DLD1 (cell line): ENCODE measurements around the gene THUMPD2.

Experiments used
- in situ Hi-C: cut with HindIII; loops from 2 replicates; pipeline ENCODE4 v1.10.0; 2017; ENCODE audit warnings: low sequenced_read_pairs

THUMPD2 gene

DNA sequence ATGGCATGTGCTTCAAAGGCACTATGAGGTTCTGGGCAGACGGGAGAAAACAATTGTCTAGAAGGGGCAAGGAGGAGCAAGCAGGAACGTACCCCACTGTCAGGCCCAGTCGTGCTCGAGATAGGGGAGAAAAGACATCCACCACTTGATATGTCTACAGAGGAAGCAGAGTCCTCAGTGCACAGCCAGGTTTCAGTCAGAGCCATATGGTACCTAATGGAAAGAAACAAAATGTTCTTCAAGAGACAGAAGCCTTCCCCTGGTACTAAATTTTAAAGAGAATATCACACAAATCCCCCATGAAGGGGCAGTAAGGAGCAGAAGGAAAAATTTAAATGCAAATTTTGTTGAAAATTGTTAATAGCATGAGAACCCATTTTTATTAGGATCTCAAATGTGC is 21.9 kb downstream of the THUMPD2 start:
- in situ Hi-C loops: no loop called here

- in situ Hi-C loops: no loop called here
Measured at GRCh38 chr2:39755466-39755865, 23.6 kb downstream of the THUMPD2 start.

DNA sequence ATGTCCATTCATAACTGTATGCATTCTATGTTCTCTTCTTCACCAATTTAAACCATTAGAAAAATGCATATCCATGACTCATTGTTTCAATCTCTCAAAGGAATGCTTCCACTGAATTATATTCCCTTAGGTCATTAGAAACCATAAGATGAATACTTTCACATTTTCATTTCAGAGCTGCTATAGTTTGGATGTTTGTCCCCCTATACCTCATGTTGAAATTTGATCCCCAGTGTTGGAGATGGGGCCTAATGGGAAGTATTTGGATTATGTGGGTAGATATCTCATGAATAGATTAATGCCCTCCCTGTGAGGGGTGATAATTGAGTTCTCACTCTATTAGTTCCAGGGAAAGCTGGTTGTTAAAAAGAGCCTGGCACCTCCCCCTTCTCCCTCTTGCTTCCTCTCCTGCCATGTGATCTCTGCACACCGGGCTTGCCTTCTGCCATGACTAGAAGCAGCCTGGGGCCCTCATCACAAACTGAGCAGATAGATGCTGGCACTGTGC is 35.7 kb downstream of the THUMPD2 start:
- in situ Hi-C loops: loop anchor here (25.0 kb wide), 1 partner anchor 231 kb away; no protein-coding TSS in a partner anchor

DNA sequence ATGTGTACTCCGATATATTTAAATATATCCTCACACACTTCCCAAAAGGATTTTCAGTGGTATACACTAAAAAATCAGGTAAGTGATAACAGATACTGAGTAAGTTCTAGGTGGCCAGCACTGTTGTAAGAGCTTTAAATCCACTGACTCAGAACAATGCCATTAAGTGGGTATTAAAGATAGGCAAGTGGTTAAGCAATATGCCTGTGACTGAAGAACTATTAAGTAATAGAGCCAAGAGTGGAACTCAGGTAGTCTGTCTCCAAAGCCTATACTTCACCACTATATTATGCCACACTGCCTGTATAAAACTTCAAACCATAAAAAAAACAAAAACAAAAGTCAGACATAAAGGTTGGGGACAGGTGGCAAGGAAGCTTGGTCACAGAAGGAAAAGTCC is 37.2 kb downstream of the THUMPD2 start:
- in situ Hi-C loops: loop anchor here (25.0 kb wide), 1 partner anchor 230 kb away; no protein-coding TSS in a partner anchor

DNA sequence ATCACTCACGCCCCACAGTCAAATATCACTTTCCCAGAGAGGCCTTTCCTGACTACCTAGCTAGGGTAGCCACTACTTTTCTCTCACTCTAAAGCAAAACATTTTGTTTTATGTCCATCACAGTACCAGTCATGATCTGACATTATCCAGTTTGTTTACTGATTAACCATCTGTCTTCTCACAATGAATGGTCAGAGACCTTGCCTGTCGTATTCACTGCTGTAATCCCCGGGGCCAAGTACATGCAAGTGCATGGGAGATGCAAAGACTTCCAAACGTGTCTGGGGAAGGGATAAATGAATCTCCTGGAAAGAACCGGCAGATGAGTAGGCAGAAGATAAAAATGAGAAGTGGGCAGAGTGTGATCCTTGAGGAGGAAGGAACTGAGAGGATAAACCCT is 39.7 kb downstream of the THUMPD2 start:
- in situ Hi-C loops: loop anchor here (25.0 kb wide), 1 partner anchor 227 kb away; no protein-coding TSS in a partner anchor

DNA sequence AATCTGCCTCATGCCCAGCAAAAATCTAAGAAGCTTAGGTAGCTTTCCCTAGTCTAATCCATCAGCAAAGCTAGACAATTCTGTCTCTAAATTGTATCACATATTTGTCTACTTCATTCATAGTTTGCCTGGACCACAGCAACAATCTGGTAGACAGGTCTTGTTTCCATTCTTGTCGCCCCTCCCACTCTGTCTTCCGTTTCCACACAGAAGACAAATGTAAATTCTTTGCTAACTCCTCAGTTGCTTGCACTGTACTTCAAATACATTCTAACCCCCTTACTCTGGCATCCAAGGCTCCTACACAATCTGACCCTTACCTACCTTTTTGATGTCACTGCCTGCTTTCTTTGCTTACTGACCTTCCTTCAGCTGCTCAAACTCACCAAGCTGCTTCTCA is 40.1 kb downstream of the THUMPD2 start:
- in situ Hi-C loops: loop anchor here (25.0 kb wide), 1 partner anchor 227 kb away; no protein-coding TSS in a partner anchor

DNA sequence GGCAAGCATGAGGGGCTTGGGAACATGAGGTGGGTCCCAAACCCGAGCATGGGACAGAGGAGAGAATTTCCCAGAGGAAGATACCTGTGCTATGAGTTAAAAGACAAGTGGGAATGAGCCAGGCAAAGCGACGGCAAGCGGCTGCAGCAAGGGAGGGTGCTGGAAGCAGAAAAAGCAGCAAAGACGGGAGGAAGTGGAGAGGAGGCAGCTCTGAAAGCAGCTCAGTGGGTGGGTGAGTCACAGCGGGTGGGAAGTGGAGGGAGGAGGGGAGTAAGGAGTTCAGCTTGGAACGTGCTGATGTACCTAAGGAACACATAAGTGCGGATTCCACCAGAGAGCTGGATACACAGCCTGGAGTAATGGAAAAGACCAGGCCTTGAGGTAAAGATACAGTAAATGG is 41.4 kb downstream of the THUMPD2 start:
- in situ Hi-C loops: loop anchor here (25.0 kb wide), 1 partner anchor 225 kb away; no protein-coding TSS in a partner anchor

DNA sequence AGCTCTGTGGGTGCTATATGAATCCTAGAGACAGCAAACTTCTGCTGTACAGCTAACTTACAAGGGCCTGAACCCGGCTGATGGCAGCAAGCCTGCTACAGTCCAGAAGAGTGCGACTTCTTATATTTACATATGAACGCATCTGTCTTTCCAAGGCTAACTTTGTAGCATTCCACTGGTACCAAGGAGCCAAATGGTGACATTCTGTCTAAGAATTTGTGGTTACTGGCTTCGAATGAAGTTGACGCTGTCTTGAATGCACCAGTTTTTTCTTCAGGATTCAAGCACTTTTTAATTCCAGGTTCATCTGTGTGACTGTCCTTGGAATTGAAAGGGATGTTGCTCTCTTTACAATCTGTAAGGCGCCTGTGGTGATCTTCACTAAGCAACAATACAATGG is 42.4 kb downstream of the THUMPD2 start:
- in situ Hi-C loops: loop anchor here (25.0 kb wide), 1 partner anchor 224 kb away; no protein-coding TSS in a partner anchor

DNA sequence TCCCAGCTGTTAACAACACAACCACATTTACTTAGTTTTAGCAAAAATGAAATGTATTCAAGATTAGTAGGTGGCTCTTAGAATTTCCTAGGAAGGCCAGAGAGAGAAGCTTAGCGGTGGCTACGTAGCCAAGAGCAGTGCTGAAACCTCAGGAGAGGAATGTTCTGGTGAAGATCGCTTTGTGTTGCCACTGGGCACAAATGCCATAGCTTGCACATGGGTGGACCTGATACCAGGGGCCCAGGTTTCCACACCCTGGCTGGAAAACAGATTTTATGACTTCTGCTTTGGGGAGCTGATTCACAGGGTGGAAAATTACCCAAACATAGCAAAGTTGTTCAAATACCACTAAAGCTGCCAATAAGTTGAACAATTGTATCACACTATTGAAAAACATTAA is 43.4 kb downstream of the THUMPD2 start:
- in situ Hi-C loops: loop anchor here (25.0 kb wide), 1 partner anchor 223 kb away; no protein-coding TSS in a partner anchor

DNA sequence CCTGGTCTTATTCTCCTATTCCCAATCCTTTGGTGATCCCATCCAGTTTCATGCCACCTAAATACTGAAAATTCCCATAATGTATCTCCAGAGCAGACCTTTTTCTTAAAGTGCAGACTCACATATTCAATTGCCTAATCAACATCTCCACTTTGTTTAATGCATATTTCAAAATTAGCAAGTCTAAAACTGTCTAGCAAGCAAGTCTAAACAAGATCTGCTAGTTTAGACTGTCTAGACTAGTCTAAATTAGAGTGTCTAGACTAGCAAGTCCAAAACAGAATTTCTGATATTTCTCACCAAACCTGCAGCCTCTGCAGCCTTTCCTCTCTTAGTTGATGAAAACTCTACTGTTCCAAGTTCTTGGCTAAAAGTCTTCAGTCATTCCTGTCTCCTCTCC is 44.6 kb downstream of the THUMPD2 start:
- in situ Hi-C loops: loop anchor here (25.0 kb wide), 1 partner anchor 222 kb away; no protein-coding TSS in a partner anchor

GRCh38 chr2:39733070-39733674 is 45.9 kb downstream of the THUMPD2 start:
- in situ Hi-C loops: loop anchor here (25.0 kb wide), 1 partner anchor 221 kb away; no protein-coding TSS in a partner anchor

DNA sequence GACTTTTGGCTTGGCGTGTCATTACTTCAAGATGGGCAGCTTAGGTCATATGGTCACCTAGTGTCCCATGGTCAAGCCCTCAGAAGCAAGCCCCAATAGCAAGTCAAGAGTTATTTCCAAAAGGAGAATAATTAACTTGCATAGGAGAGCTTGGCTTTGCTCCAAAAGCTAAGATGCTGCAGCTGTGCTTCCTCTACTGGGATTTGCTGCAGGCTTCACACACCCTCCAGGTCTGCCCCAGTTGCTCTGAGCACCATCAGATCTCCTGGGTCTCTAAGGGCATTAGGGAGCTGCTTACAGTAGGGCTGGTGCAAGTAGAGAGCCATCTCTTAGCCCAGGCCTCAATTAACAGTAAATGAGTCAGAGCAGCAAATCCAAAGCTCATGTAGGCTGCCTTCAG is 46.6 kb downstream of the THUMPD2 start:
- in situ Hi-C loops: loop anchor here (25.0 kb wide), 1 partner anchor 220 kb away; no protein-coding TSS in a partner anchor

DNA sequence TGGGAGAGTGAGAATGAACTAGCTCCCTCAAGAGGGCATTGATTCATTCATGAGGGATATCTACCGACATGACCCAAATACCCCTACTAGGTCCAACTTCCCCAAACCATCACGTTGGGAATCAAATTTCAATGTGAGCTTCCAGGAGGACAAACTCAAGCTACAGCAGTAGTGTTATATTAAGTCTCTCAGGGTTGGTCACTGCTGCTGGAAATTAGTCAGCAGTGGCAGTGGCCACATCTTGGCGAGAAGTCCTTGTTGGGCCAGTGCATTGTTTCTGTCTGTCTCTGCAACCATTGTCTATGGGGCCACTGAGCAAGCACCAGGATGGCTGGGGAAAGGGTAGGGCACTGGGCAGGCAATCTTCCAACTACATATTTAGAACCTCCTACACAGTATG is 47.5 kb downstream of the THUMPD2 start:
- in situ Hi-C loops: loop anchor here (25.0 kb wide), 1 partner anchor 219 kb away; no protein-coding TSS in a partner anchor

DNA sequence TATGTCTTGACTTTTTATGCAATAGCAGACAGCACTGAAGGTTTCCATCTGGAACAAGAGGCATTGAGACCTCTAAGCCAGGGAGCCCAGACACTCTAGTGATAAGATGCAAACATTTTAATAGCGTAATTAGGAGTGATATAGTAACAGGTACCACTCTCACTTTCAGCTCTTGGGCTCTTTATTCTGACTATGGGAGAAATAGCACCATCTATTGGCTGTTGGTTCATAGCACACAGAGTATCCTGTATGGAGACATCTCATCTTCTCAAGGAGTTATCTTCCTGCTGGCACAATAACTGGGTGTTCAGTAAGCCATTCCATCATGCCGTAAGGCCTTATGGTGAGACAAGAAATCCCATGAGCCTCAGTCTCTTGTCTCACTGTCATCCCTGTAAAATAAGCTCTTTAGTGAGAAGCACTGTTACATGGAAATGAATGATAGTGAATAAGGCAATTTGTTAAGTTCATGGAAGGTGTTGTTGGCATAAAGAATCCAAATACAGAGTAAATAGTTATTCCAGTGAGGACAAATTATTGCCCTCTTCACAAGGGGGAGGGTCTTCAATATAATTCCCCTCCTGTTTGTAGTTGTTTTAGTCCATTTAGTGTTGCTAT is 48.3 kb downstream of the THUMPD2 start:
- in situ Hi-C loops: loop anchor here (25.0 kb wide), 1 partner anchor 218 kb away; no protein-coding TSS in a partner anchor

DNA sequence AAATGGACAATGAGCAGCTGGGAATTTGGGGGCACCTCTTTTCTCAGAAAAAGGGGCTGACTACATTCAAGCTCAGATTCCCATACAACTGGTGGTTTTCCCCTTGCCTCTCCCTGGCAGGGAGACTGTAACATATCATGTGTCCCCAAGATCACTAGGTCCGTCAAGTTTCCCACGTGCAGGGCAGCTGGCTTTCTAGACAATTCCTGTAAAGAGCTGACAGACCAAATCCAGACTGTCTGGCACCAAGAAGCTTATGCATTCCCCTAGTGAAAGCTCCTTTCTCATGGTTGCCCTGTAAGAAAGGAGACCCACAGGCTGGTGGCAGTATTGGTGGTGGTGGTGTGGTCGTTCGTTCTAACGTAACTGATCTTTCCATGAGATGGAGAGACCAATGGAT is 48.8 kb downstream of the THUMPD2 start:
- in situ Hi-C loops: loop anchor here (25.0 kb wide), 1 partner anchor 218 kb away; no protein-coding TSS in a partner anchor

DNA sequence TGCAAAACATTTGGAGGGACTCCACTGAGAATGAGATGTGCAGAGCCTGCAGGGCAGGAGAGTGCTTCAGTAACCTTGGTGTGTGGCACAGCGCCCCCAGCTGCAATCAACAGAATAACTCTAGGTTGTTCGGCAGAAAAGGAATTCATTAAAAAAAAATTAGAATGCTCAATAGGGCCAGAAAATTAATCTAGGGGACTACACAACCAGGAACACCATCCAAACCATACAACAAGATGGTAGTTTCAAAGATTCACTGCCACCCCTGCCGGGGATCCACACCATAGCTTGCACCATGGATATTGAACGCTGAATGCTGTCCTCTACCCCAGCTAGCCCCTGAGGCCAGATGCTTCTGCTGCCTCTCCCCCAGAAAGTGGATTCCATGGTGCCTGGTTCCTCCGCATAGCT is 50.1 kb downstream of the THUMPD2 start:
- in situ Hi-C loops: loop anchor here (25.0 kb wide), 1 partner anchor 217 kb away; no protein-coding TSS in a partner anchor

- in situ Hi-C loops: loop anchor here (25.0 kb wide), 1 partner anchor 216 kb away; no protein-coding TSS in a partner anchor
Measured at GRCh38 chr2:39728085-39728484, 51.0 kb downstream of the THUMPD2 start.

- in situ Hi-C loops: loop anchor here (25.0 kb wide), 1 partner anchor 213 kb away; no protein-coding TSS in a partner anchor
Measured at GRCh38 chr2:39725401-39725800, 53.7 kb downstream of the THUMPD2 start.

- in situ Hi-C loops: loop anchor here (25.0 kb wide), 1 partner anchor 212 kb away; no protein-coding TSS in a partner anchor
Measured at GRCh38 chr2:39724828-39725144, 54.3 kb downstream of the THUMPD2 start.

- in situ Hi-C loops: no loop called here
Measured at GRCh38 chr2:39723946-39724827, 54.9 kb downstream of the THUMPD2 start.

DNA sequence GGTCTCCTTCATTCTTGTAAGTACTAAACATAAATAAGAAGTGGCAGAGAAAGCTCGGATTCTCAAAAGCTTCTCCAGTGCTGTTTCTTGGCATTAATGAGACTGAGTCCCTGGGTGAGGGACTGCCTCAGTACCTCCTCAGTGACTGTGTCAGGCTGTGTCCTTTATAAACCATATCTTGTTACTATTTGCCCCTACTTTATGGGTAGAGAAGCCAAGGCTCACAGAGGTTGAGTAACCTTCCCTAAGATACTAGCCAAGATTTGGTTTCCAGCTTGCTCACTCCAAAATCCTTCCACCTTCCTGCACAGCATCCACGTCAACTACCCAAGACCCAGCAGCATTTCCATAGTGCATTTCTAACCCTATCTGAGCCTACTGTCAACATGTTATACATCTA is 55.6 kb downstream of the THUMPD2 start:
- in situ Hi-C loops: no loop called here
